HG02610 (cell line): ENCODE data around the gene LRRC41.
A peak's percentile ranks its signal among the peaks of the same experiment; 100 is the strongest.
"Not testable (repeated sequence)": the region's sequence is repeated elsewhere in the genome, so short reads cannot be mapped to it uniquely, and the experiment has no call there.

Experiments
- ATAC-seq: cut with Tn5 transposase; IDR thresholded peaks from one replicate; pipeline ENCODE4 v1.9.1; 2021; ENCODE audit warnings: mild to moderate bottlenecking, moderate library complexity; ENCODE audit not compliant: unreplicated experiment

The LRRC41 gene

DNA sequence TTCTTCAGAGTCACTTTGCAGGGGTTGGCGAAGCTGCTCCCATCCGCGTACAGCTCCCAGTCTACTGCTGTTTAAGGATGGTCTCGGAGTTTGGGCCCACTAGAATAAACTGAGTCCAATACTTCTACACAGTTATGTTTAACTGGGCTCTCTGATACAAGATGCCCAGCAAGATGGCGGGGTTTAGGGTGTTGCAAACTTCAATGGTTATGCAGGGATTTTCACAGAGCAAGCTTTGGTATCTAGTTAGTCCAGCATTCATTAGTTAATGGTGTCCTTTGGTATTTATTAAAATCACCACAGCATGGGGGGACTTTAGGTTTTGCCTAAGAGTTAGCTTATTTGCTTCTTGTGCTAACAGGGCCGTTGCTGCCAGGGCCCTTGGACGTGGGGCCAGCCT lies 24.8 kb upstream of the LRRC41 start:
- not testable (repeated sequence) for ATAC-seq

DNA sequence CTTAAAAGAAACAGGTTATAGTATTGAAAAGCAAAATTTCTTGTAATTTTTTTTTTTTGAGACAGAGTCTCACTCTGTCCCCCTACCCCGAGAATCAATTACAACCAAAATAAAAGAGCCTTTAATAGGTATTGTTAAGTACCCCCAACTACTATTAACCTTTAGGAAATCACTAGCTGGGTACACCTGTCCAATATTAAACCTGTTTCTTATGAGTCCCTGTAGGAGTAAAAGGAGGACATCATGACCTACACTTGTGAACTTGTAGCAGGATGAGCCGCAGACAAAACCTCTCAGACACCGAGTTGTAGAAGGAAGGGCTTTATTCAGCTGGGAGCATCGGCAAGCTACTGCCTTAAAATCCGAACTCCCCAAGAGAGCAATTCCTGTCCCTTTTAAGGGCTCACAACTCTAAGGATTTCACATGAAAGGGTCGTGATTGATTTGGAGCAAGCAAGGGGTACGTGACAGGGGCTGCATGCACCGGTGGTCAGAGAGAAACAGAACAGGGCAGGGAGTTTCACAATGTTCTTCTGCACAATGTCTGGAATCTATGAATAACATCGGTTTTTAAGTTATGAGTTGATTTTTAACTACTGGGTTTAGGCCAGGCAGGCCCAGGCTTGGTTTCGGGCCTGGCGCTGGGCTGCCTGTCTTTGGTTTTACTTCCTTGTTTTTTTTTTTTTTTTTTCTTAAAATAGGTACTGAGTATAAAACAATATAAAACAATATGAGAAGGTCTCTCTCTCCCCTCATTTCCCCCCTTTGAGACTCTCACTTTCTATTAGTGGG lies 22.1 kb upstream of the LRRC41 start:
- ATAC-seq: not testable (repeated sequence)

DNA sequence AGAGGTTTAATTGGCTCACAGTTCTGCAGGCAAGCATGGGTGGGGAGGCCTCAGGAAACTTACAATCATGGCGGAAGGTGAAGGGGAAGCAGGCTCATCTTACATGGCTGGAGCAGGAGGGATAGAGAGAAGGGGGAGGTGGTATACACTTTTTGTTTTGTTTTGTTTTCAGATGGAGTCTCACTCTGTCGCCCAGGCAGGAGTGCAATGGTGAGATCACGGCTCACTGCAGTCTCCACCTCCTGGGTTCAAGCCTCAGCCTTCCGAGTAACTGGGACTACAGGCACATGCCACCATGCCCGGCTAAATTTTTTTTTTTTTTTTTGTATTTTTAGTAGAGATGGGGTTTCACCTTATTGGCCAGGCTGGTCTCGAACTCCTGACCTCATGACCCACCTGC lies 18.8 kb upstream of the LRRC41 start:
- ATAC-seq: not testable (repeated sequence)

DNA sequence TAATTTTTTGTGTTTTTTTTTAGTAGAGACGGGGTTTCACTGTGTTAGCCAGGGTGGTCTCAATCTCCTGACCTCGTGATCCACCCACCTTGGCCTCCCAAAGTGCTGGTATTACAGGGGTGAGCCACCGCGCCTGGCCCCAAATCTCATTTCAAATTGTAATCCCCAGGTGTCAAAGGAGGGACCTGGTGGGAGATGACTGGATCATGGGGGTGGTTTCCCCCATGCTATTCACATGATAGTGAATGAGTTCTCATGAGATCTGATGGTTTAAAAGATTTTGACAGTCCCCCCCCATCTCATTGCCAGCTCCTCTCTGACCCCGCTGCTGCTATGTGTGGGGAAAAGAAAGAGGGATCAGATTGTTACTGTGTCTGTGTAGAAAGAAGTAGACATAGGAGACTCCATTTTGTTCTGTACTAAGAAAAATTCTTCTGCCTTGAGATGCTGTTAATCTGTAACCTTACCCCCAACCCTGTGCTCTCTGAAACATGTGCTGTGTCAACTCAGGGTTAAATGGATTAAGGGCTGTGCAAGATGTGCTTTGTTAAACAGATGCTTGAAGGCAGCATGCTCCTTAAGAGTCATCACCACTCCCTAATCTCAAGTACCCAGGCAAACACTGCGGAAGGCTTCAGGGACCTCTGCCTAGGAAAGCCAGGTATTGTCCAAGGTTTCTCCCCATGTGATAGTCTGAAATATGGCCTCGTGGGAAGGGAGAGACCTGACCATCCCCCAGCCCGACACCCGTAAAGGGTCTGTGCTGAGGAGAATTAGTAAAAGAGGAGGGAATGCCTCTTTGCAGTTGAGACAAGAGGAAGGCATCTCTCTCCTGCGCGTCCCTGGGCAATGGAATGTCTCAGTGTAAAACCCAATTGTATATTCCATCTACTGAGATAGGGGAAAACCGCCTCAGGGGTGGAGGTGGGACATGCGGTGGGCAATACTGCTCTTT lies 16.8 kb upstream of the LRRC41 start:
- not testable (repeated sequence) for ATAC-seq

DNA sequence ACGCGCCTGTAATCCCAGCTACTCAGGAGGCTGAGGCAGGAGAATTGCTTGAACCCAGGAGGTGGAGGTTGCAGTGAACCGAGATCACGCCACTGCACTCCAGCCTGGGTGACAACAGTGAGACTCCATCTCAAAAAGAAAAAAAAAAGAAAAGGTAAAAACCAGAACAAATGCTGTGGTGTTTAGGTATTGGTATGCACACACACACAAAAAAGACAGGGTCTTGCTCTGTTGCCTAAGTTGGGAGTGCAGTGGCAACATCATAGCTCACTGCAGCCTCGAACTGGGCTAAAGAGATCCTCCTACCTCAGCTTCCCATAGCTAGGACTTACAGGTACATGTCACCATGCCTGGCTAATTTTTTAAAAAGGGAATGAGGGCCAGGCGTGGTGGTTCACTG lies 15.9 kb upstream of the LRRC41 start:
- ATAC-seq: not testable (repeated sequence)

DNA sequence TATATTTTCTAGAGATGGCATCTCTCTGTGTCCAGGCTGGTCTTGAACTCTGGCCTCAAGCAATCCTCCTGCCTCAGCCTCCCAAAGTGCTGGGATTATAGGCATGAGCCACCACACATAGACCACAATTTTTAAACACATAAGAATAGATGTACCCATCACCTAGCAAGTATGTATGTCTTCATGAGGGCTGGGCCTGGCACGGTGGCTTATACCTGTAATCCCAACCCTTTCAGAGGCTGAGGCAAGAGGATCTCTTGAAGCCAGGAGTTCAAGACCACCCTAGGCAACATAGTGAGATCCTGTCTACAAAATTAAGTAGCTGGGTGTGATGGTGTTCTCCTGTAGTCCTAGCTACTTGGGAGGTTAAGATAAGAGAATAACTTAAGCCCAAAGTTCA lies 13.9 kb upstream of the LRRC41 start:
- no peak for ATAC-seq

DNA sequence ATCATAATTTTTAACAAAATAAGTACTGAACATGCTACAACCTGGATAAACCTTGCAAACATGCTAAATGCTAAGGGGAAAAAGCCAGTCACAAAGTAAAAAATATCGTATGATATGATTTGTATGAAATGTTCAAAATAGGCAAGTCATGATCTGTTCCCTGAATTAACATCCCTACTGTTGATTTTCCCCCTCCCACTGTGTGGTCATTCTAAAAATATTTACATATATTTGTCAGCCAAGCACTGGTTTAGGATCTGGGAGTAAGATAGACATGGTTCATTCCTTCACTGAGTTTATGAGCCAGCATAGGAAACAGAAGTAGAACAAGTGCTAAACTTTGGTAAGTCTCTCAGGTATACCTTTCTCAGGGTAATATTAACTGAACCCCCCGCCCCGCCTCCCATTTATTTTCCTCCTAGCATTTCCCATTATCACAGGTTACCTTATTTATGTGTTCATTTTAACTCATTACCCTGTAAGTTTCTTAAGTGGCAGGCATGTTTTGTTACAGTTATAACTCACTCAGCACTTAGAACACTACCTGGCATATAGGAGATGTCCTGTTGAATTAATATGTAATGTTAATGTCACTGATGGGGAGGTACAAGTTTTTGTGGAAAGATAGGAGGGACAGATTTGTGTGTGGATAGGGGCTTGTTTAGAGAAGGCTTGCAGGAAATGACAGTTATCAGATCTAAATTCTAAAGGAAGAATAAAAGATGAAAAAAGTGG lies 12.4 kb upstream of the LRRC41 start:
- no peak for ATAC-seq

DNA sequence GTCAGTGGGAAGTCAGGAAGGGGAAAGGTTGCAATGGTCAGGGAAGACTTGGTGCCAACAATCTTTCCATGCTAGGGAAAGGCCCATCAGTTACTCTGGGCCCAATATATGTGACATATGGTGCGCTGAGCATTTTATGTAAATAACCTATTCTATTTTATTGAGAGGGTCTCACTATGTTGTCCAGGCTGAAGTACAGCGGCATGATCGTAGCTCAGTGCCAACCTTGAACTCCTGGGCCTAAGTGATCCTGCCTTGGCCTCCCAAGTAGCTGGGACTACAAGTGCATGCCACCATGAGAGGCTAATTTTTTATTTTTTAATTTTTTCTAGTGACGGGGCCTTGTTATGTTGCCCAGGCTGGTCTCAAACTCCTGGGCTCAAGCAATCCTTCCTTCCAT lies 6.9 kb upstream of the LRRC41 start:
- no peak for ATAC-seq

DNA sequence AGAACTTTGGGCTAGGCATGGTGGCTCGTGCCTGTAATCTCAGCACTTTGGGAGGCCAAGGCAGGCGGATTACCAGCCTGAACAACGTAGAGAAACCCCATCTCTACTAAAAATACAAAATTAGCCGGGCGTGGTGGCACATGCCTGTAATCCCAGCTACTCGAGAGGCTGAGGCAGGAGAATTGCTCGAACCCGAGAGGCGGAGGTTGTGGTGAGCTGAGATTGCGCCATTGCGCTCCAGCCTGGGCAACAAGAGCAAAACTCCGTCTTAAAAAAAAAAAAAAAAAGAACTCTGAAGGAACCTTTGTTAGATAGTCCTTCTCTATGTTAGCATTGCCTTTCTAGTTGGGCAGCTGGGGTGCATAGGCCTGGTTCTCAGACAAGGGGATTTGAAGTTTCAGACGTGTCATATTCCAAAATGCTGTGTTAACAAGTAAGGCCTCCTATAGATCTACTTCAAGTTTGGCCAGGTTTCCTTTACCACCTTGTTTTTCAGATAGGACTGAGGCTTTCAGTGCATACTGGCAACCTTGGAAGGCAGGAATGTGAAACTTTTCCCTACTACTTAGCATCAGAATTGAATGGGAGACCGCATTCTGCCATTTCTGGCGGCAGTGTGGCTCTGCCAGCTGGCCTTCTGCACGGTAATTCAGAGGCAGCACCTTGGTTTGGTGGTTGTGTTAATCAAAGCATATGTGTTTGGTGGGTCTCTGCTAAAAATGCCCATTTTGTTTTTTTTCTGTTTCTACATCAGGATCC lies 6.2 kb upstream of the LRRC41 start:
- no peak for ATAC-seq

DNA sequence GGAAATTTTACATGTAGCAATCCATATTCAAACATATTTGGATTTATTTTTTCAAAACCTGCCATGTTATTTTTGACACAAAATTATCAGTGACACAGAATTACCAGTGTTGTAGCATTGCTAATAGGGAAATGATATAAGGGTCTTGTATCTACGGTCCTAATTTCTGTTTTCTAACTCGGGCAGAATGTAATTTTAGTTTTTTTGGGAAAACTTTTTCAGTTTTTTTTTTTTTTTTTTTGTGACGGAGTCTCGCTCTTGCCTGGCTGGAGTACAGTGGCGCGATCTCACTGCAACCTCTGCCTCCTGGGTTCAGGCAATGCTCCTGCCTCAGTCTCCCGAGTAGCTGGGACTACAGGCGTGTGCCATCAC lies 2.7 kb upstream of the LRRC41 start:
- ATAC-seq: no peak

DNA sequence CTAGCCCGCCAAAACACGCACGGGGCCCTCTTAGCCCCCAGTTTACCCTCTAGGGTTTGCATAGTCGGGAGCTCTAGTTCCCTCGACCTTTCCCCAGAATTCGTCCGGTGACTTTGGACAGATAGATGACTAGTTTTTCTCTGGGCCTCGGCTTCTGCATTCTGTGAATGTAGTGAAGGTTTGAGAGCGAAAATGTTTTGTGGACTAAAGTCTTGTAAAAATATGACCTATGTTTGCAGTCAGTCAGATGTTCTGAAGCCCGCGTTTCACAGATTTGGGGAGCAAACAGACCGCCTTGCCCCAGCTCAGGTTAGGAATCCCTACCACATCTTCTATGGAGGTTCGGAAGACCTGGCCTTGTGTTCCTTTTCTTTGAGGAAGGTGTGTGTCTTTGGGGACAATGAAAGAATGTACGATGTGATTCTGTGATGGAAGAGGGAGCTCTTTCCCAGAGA lies 483 bp upstream of the LRRC41 start:
- no peak for ATAC-seq

DNA sequence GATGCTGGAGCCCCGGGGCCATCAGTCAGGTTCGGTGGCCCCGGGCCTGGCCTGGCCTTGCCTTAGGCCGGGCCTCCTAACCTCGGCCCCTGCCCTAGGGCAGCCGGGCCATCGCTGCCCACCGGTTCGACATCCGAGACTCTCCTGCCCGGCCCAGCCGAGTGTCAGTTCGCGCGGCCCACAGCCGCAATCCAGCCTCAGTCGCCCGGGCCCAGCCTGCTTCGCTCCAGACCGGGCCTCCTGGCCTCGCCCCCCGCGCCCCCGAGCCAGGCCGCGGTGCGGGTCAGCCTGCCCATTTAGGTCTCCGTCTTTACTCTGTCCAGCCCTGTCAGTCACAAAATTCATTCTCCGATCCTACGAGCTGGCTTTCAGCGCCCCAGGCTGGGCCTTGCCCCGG lies 777 bp downstream of the LRRC41 start:
- ATAC-seq: peak; percentile 3

DNA sequence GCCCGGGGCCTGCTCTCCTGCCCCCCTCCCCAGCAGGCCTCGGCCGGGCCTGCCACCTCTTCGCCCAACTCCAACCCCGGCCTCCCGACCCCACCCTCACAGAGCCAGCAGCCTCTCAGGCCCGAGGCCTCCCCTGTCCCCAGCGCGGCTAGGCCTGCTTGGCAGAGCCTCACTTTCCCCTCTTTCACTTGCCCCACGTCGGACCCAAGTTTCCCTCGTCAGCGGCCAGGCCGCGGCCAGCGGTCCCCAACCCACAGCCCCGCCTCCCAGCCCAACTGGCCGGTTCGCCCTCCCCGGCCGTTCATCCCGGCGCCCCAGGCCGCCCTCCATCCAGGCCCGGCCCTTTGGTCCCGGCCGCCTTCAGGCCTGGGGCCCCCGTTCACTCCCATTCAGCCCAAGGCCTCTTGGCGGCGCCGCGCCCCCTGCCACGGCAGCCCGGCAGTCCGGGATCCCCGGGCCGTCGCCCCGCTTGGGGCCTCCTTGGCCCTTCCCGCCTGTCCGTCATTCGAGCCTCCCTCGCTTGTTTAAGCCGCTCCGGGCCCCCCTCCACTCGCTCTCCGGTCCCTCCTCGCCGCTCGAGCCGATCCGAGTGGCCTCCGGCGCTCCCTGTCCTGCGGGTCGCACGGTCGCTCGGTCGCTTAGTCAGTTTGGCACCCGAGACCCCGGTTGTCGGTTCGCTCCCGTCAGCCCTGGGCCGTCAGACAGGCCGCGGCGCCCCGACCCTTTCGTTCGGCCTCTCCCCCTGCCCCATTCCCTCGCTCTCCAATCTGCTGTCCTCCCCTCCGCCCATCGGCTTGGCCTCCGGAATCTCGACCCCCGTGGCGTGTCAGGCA lies 1.4 kb downstream of the LRRC41 start:
- ATAC-seq: peak; percentile 31

DNA sequence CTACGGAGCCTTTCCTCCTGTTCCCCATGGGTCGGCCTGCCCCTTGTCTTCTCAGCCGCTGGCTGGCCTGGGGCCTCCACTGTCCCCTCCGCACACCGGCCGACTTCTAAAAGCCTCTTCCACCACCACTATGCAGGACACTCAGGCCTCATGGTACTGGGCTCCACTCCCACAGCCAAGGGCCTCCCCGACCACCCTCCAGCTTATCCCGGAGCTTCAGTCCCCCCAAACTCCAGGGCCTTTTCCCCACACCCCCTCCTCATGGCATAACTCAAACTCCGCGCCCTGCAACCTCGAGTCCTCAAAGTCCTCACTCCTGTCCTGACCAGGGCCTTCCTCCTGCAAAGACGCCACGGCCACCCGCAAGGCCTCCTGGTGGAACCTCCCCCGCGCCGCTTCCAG lies 2.0 kb downstream of the LRRC41 start:
- ATAC-seq: no peak

DNA sequence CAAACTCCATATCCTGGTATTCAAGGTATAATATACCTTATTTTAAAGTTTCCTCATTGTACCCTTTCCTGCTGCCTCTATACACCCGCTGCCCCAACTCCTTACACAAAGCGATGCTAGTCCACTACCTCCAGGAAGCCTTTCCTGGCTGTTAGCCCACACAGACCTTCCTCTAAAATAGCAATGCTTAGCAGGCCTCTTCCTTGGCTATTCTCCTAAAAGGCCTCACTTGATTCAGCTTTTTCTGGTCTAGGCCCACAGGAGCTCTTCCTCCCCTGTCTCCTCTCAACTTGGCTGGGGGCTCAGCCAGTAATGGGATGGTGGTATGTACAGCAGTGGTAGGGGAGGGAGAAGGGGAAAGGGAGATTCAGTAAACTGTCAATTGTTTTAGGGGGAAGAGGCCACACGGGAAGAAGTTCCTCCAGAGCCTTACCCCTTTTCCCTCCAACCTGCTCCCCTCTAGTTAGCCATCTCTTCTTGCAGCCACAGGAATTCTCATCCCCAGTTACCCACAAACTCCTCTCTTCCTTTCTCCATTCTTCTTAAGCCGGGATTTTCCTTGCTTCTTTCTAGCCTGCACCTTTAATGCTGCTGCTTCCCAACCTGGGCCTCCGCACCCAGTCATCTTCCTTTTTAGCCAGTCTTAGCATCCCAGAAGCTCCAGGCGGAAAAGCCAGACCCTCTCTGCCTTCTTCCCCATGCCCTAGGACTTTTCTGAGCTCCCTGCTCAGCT lies 2.6 kb downstream of the LRRC41 start:
- no peak for ATAC-seq

DNA sequence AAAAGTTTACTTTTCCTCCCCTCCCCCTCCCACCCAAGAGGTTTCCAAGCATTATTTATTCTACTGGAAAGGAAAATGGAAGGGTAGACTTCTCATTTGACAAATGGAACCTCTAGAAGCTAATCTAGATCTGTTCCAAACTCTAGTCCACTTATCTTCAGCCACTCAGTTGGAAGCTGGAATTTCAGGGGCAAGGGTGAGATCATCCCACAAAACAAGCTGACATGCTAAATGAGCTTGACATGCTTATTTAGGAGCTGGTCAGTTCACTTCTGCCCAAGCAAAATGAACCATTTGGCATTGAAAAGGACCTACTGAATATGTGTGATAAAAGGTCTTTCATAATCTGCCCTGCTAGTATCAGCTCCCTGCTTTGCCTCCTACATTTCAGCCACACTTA lies 5.0 kb downstream of the LRRC41 start:
- no peak for ATAC-seq

DNA sequence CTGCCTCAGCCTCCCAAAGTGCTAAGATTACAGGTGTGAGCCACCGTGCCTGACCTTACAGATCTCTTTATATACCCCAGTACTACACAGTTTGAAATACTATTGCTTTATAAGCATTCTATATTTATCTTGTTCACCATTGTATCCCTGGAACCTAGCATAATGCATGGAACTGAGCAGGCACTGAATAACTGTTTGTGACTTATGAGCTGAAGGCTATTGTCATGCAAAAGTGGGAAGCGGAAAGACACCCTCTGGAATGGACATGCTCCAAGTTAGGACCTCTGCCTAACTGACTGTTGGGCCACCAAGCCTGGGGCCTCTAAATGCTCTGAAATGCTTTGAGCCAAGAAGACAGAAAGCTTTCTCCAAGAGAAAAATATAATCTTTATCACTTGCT lies 8.1 kb downstream of the LRRC41 start:
- ATAC-seq: no peak

DNA sequence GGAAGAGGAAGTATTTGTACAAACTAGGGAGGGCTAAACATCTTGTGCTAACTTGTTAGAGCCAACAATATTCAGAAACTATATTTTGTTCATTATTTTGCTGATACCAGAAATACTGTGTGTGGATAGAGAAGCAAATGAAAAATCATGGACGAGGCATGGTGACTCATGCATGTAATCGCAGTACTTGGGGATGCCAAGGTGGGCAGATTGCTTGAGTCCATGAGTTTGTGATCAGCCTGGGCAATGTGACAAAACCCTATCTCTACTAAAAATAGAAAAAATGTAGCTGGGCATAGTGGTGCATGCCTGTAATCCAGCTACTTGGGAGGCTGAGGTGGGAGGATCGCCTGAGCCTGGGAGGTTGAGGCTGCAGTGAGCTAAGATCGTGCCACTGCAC lies 13.4 kb downstream of the LRRC41 start:
- no peak for ATAC-seq

DNA sequence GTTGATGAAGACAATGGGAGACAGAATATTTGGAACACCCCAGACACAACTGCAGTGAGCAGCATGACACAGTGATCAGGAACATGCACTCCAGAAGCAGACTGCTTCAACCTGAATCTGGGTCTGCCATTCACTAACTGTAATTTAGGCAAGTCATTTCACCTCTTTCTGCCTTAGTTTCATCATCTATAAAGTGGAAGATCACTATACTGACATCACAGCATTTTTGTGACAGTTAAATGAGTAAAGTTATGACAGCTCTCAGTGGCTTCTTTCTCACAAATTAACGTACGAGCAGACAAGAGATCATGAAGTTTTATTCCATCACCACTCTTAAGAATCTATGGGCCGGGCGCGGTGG lies 14.3 kb downstream of the LRRC41 start:
- ATAC-seq: no peak
